ENCODE data around the gene PEX11G. TPM values are rescaled to one million over a fixed set of nuclear protein-coding genes. Genes with fewer than 3 reads are reported as not detected.

Gene PEX11G
- total and polyA plus RNA-seq, 10 of the 15 experiments (the other 5 are each of a cell fraction or from before 2014, with no cell fraction given) = 0.05 to 1.8 (median 0.73) TPM; not detected in 1

GRCh38 chr19:7527516-7528191 lies 38.8 kb upstream of the PEX11G start:
- ChIA-PET RAD21 (ENCODE audit: unreplicated experiment) (no interaction called here), SMC1A (ENCODE audit: uncharacterized antibody, unreplicated experiment) (no interaction called here), CTCF (no interaction called here), POLR2A (no interaction called here)
- Histone ChIP-seq H3K79me2 (ENCODE audit: control insufficient read depth, insufficient read depth, low read length) (no peaks in the 10 kb centered on the region), H3K4me2 (ENCODE audit: control insufficient read depth, insufficient read depth) (no peak overlapping the region), H3K4me3 (no peak overlapping the region), H2AFZ (ENCODE audit: control insufficient read depth, low read depth, low read length) (no peak overlapping the region), H4K20me1 (ENCODE audit: control insufficient read depth, insufficient read depth) (no peaks in the 10 kb centered on the region), H3K9ac (ENCODE audit: control insufficient read depth, insufficient read depth, low read length) (no peak overlapping the region), H3K4me1 (ENCODE audit: control insufficient read depth, insufficient read depth, low read length) (peaks cover 4% of the 10 kb centered on the region; the same call in 1 of the 2 replicates), H3K36me3 (ENCODE audit: control insufficient read depth in 2 of 2, insufficient read depth in 2 of 2, low read length in 1 of 2) (no peaks in the 10 kb centered on the region; a peak in 1 of 4 replicates), H3K9me3 (replicated peaks; ENCODE audit: control insufficient read depth, insufficient read depth, low read length) (no peaks in the 10 kb centered on the region), H3K27ac (ENCODE audit: control insufficient read depth, insufficient read depth) (no peak overlapping the region), H3K27me3 (replicated peaks in 1 of 2; ENCODE audit: control insufficient read depth in 2 of 2, insufficient read depth in 2 of 2, low read length in 1 of 2) (no peaks in the 10 kb centered on the region)
- intact Hi-C loops (cut with micrococcal nuclease; ENCODE audit: unreplicated experiment) (no loop called here), in situ Hi-C loops (cut with MboI) (no loop called here)
- ATAC-seq (no peak), FAIRE-seq (no peak), DNase-seq (ENCODE audit: low read depth, low spot score) (no peak)
- TF ChIP-seq POLR2A (IDR thresholded peaks at IDR 0.05; ENCODE audit: low read depth, low read length) (peak; percentile 22; the same call in 1 of the 2 replicates), GABPA (IDR thresholded peaks at IDR 0.05; ENCODE audit: low read depth) (no peak)
- WGBS (ENCODE audit: insufficient coverage, insufficient replicate concordance, low lambda C conversion rate, missing lambda C conversion rate) = 73% methylated on average over 22 of the region's 25 CpGs
- BruUV-seq (replicated peaks) = no TSS peak

GRCh38 chr19:7526059-7526929 lies 37.5 kb upstream of the PEX11G start:
- TF ChIP-seq TCF12 (IDR thresholded peaks at IDR 0.05; ENCODE audit: low read depth, low read length) (peak; percentile 57), HDGF (IDR thresholded peaks at IDR 0.05) (no peak), MTA3 (IDR thresholded peaks at IDR 0.05; ENCODE audit: borderline replicate concordance, low read length) (no peak)
- H3K27ac ChIP-seq (ENCODE audit: control insufficient read depth, insufficient read depth) = no peak overlapping the region
- POLR2A ChIA-PET = no interaction called here
- H3K4me3 ChIP-seq = no peak overlapping the region
- no peaks in the 10 kb centered on the region for H4K20me1 ChIP-seq (ENCODE audit: control insufficient read depth, insufficient read depth)
- CTCF ChIA-PET = no interaction called here
- H3K4me2 ChIP-seq (ENCODE audit: control insufficient read depth, insufficient read depth) = no peak overlapping the region
- ATAC-seq (no peak), DNase-seq (ENCODE audit: low read depth, low spot score) (no peak), FAIRE-seq (no peak)
- no peak overlapping the region for H2AFZ ChIP-seq (ENCODE audit: control insufficient read depth, low read depth, low read length)
- no peaks in the 10 kb centered on the region for H3K79me2 ChIP-seq (ENCODE audit: control insufficient read depth, insufficient read depth, low read length)
- H3K9me3 ChIP-seq (replicated peaks; ENCODE audit: control insufficient read depth, insufficient read depth, low read length) = no peaks in the 10 kb centered on the region
- 88% methylated on average over 28 of the region's 31 CpGs for WGBS (ENCODE audit: insufficient coverage, insufficient replicate concordance, low lambda C conversion rate, missing lambda C conversion rate)
- H3K27me3 ChIP-seq (replicated peaks in 1 of 2; ENCODE audit: control insufficient read depth in 2 of 2, insufficient read depth in 2 of 2, low read length in 1 of 2) = no peaks in the 10 kb centered on the region
- SMC1A ChIA-PET (ENCODE audit: uncharacterized antibody, unreplicated experiment) = no interaction called here
- intact Hi-C loops (cut with micrococcal nuclease; ENCODE audit: unreplicated experiment) (no loop called here), in situ Hi-C loops (cut with MboI) (no loop called here)
- H3K36me3 ChIP-seq (ENCODE audit: control insufficient read depth in 2 of 2, insufficient read depth in 2 of 2, low read length in 1 of 2) = no peaks in the 10 kb centered on the region; a peak in 1 of 4 replicates
- no peak overlapping the region for H3K9ac ChIP-seq (ENCODE audit: control insufficient read depth, insufficient read depth, low read length)
- TSS peak; percentile 46 for BruUV-seq (replicated peaks)
- RAD21 ChIA-PET (ENCODE audit: unreplicated experiment) = interaction anchor here (0.5 kb wide), 1 partner anchor 748 kb away, joined by 3 read pairs; no protein-coding TSS in a partner anchor
- H3K4me1 ChIP-seq (ENCODE audit: control insufficient read depth, insufficient read depth, low read length) = peaks cover 4% of the 10 kb centered on the region; the same call in 1 of the 2 replicates

Data from GM12878 (cell line).